Ovary (tissue), 3 donors: ENCODE results near the gene OR5M8.

Experiments
- EP300 ChIP-seq: sonication (generic); formaldehyde crosslinking; IDR thresholded peaks from one replicate; pipeline ENCODE4 v1.6.1; 2017; ENCODE audit warnings: antibody characterized with exemption
- TF ChIP-seq, protein P1 (sequence below), 3 donors: fragments of 450-650 bp in 2 of 3; fragments of 200-600 bp in 1 of 3; IDR thresholded peaks; one replicate each; pipeline versions ENCODE4 v1.5.1 to v1.8.0; 2016 to 2022; ENCODE audit warnings: antibody characterized with exemption in 3 of 3, mild to moderate bottlenecking in 1 of 3
- donor health status: DM: no; HTN: no; CAD: no.

GRCh38 chr11:56457076-56457475, 34.1 kb downstream of the OR5M8 start:
- TF ChIP-seq, protein P1, sequence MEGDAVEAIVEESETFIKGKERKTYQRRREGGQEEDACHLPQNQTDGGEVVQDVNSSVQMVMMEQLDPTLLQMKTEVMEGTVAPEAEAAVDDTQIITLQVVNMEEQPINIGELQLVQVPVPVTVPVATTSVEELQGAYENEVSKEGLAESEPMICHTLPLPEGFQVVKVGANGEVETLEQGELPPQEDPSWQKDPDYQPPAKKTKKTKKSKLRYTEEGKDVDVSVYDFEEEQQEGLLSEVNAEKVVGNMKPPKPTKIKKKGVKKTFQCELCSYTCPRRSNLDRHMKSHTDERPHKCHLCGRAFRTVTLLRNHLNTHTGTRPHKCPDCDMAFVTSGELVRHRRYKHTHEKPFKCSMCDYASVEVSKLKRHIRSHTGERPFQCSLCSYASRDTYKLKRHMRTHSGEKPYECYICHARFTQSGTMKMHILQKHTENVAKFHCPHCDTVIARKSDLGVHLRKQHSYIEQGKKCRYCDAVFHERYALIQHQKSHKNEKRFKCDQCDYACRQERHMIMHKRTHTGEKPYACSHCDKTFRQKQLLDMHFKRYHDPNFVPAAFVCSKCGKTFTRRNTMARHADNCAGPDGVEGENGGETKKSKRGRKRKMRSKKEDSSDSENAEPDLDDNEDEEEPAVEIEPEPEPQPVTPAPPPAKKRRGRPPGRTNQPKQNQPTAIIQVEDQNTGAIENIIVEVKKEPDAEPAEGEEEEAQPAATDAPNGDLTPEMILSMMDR (IDR thresholded peaks at IDR 0.05) = no peak
- TF ChIP-seq EP300 = no peak
